GM23248 (cell line): Measurements from ENCODE around the gene ZNF738. TPM values are rescaled to one million over a fixed set of nuclear protein-coding genes. Genes with fewer than 3 reads are reported as not detected.
"Not testable (repeated sequence)": the region's sequence is repeated elsewhere in the genome, so short reads cannot be mapped to it uniquely, and the experiment has no call there.

Experiments used
- DNase-seq: peaks from one replicate; pipeline ENCODE4 v3.0.0-alpha.2; 2015
- H2AFZ ChIP-seq: fragments of 200-600 bp; sonication (generic); 2 replicates; pipeline ENCODE4 v1.6.1; 2016; ENCODE audit warnings: antibody characterized with exemption
- H3F3A ChIP-seq: fragments of 200-600 bp; sonication (generic); 2 replicates; pipeline ENCODE4 v1.6.1; 2016; ENCODE audit warnings: mild to moderate bottlenecking, antibody characterized with exemption, mixed run types; ENCODE audit not compliant: insufficient read depth
- H3K27ac ChIP-seq: fragments of 200-600 bp; sonication (generic); 2 replicates; pipeline ENCODE4 v1.5.1; 2016; ENCODE audit warnings: mild to moderate bottlenecking
- H3K27me3 ChIP-seq: fragments of 200-600 bp; sonication (generic); replicated peaks from 2 replicates; pipeline ENCODE4 v1.6.1; 2016; ENCODE audit warnings: mild to moderate bottlenecking; ENCODE audit not compliant: insufficient read depth
- H3K36me3 ChIP-seq: fragments of 200-600 bp; sonication (generic); 2 replicates; pipeline ENCODE4 v1.6.1; 2016; ENCODE audit warnings: low read depth, mild to moderate bottlenecking
- H3K4me1 ChIP-seq: fragments of 200-600 bp; sonication (generic); 2 replicates; pipeline ENCODE4 v1.6.1; 2016; ENCODE audit warnings: mild to moderate bottlenecking; ENCODE audit not compliant: insufficient read depth
- H3K4me2 ChIP-seq: fragments of 200-600 bp; sonication (generic); one replicate; pipeline ENCODE4 v1.6.1; 2016; ENCODE audit warnings: mild to moderate bottlenecking; ENCODE audit not compliant: unreplicated experiment
- H3K4me3 ChIP-seq: fragments of 200-600 bp; sonication (generic); 2 replicates; pipeline ENCODE4 v1.5.1; 2016; ENCODE audit warnings: mild to moderate bottlenecking
- H3K79me2 ChIP-seq: fragments of 200-600 bp; sonication (generic); 2 replicates; pipeline ENCODE4 v1.6.1; 2016; ENCODE audit warnings: mild to moderate bottlenecking; ENCODE audit not compliant: insufficient read depth
- H3K9ac ChIP-seq: fragments of 200-600 bp; sonication (generic); 2 replicates; pipeline ENCODE4 v1.6.1; 2016; ENCODE audit warnings: mild to moderate bottlenecking
- H3K9me2 ChIP-seq: fragments of 200-600 bp; sonication (generic); 2 replicates; pipeline ENCODE4 v1.6.1; 2016; ENCODE audit warnings: mixed run types, mild to moderate bottlenecking, moderate library complexity; ENCODE audit not compliant: insufficient read depth
- H3K9me3 ChIP-seq: fragments of 200-600 bp; sonication (generic); one replicate; pipeline ENCODE4 v1.6.1; 2017; ENCODE audit warnings: low read depth
- H4K20me1 ChIP-seq: fragments of 200-600 bp; sonication (generic); 2 replicates; pipeline ENCODE4 v1.6.0; 2016; ENCODE audit not compliant: insufficient read depth
- EZH2 ChIP-seq: fragments of 200-600 bp; sonication (generic); IDR thresholded peaks from 2 replicates; pipeline ENCODE4 v1.6.1; 2018; ENCODE audit warnings: antibody characterized with exemption, mild to moderate bottlenecking; ENCODE audit not compliant: insufficient read depth, poor library complexity, severe bottlenecking
- EZH2phosphoT487 ChIP-seq: fragments of 200-600 bp; sonication (generic); IDR thresholded peaks from 2 replicates; pipeline ENCODE4 v1.6.1; 2018; ENCODE audit warnings: antibody characterized with exemption, moderate library complexity, mild to moderate bottlenecking, low read depth; ENCODE audit not compliant: insufficient read depth
- WGBS, 2 experiments: methylation state at CpG; one replicate each; pipeline ENCODE4 v1.1.6; 2015 to 2017; ENCODE audit warnings: low lambda C conversion rate in 2 of 2, low coverage in 1 of 2; ENCODE audit errors: missing lambda C conversion rate in 2 of 2; 5-methylcytosine and 5-hydroxymethylcytosine counted together
- in situ Hi-C: fragments of 300-500 bp; cut with MboI; formaldehyde crosslinking; loops from 2 replicates; pipeline ENCODE4 v1.15.0; 2020
- polyA plus RNA-seq: library from polyadenylated mRNA; unstranded; fragments of >200 nt; fragmentation: Nextera tagmentation; extraction: Ambion mirVana; gene quantifications from 2 replicates; pipeline ENCODE4 v1.2.1, GENCODE V29; 2016
- total RNA-seq: library from RNA; depleted of rRNA; stranded (reverse); fragments of >200 nt; shearing (Covaris generic); gene quantifications from 2 replicates; pipeline ENCODE4 v1.2.3, GENCODE V29; 2014; rRNA removed

ZNF738 gene
- 6.7 and 10.6 TPM in 2 replicates for total RNA-seq
- 4.9 and 6.3 TPM in 2 replicates for polyA plus RNA-seq

GRCh38 chr19:21358768-21359451 is at the start of gene ZNF738:
TSS of gene ZNF738 (plus strand) at chr19:21359000. CDS start at chr19:21359141, 141 bp downstream.
- peaks cover 10% of the 10 kb centered on the region for H3K36me3 ChIP-seq
- H3K9me2 ChIP-seq = no peaks in the 10 kb centered on the region
- in situ Hi-C loops = no loop called here
- 0 out of 2 replicates have a peak, but pooled peaks cover 6% of the 10 kb centered on the region for H3F3A ChIP-seq
- no peaks in the 10 kb centered on the region for H3K4me1 ChIP-seq
- H3K9me3 ChIP-seq = no peaks in the 10 kb centered on the region
- no peak for TF ChIP-seq EZH2
- TF ChIP-seq EZH2phosphoT487 = no peak
- 2% methylated on average over 35 to 36 of the region's 36 CpGs for WGBS, 2 experiments
- DNase-seq = peak; percentile 98
- peak within 1 kb of the TSS; percentile 95 for H3K9ac ChIP-seq
- peak within 1 kb of the TSS; percentile 92 for H3K27ac ChIP-seq
- peak within 1 kb of the TSS; percentile 96 for H3K4me3 ChIP-seq
- H3K79me2 ChIP-seq = peaks cover 19% of the 10 kb centered on the region
- H2AFZ ChIP-seq = peak within 1 kb of the TSS; percentile 99
- H4K20me1 ChIP-seq = no peaks in the 10 kb centered on the region
- H3K4me2 ChIP-seq = peak within 1 kb of the TSS; percentile 93
- no peaks in the 10 kb centered on the region for H3K27me3 ChIP-seq

- H3K9me2 ChIP-seq, H3K27ac ChIP-seq, H3K9ac ChIP-seq, H3K4me2 ChIP-seq, DNase-seq, H3K9me3 ChIP-seq, H2AFZ ChIP-seq, H4K20me1 ChIP-seq, H3K4me3 ChIP-seq, H3F3A ChIP-seq, H3K4me1 ChIP-seq, H3K27me3 ChIP-seq, in situ Hi-C loops: not testable (repeated sequence)
- Histone ChIP-seq H3K36me3 (peaks cover 14% of the 10 kb centered on the region), H3K79me2 (peaks cover 95% of the 10 kb centered on the region)
- 100% methylated on average over 2 of the region's 2 CpGs for WGBS, 2 experiments
Observed at GRCh38 chr19:21312807-21313206, 46.0 kb upstream of the ZNF738 start.

- TF ChIP-seq EZH2phosphoT487 (no peak), EZH2 (no peak)
- Histone ChIP-seq H3K27ac (no peak overlapping the region), H3K36me3 (no peaks in the 10 kb centered on the region)
Observed at GRCh38 chr19:21314676-21315075, 44.1 kb upstream of the ZNF738 start.

GRCh38 chr19:21317821-21318220 is 41.0 kb upstream of the ZNF738 start:
- no peak overlapping the region for H3K4me2 ChIP-seq
- no peak overlapping the region for H2AFZ ChIP-seq
- WGBS, 2 experiments = 5 to 12% methylated on average over 1 of the region's 1 CpG
- H3K4me1 ChIP-seq = peaks cover 18% of the 10 kb centered on the region
- no peaks in the 10 kb centered on the region for H3K9me2 ChIP-seq
- DNase-seq = no peak
- H3K27me3 ChIP-seq = no peaks in the 10 kb centered on the region
- H3K36me3 ChIP-seq = no peaks in the 10 kb centered on the region
- no peak overlapping the region for H3K27ac ChIP-seq
- H3K9ac ChIP-seq = no peak overlapping the region
- H3K79me2 ChIP-seq = peaks cover 97% of the 10 kb centered on the region
- in situ Hi-C loops = no loop called here
- H4K20me1 ChIP-seq = peaks cover 4% of the 10 kb centered on the region; the same call in 1 of the 2 replicates
- H3K9me3 ChIP-seq = no peaks in the 10 kb centered on the region
- H3F3A ChIP-seq = peaks cover 22% of the 10 kb centered on the region
- no peak for TF ChIP-seq EZH2phosphoT487
- no peak for TF ChIP-seq EZH2
- no peak overlapping the region for H3K4me3 ChIP-seq

More at GRCh38 chr19:21314676-21315075, 44.1 kb upstream of the ZNF738 start:
- in situ Hi-C loops = no loop called here
- peak; percentile 39 for DNase-seq
- Histone ChIP-seq H4K20me1 (peaks cover 4% of the 10 kb centered on the region; the same call in 1 of the 2 replicates), H3K4me2 (no peak overlapping the region), H3K9me2 (no peaks in the 10 kb centered on the region), H2AFZ (no peak overlapping the region), H3F3A (peaks cover 10% of the 10 kb centered on the region; the same call in 1 of the 2 replicates), H3K79me2 (peaks cover 98% of the 10 kb centered on the region), H3K27me3 (no peaks in the 10 kb centered on the region), H3K9ac (no peak overlapping the region), H3K4me1 (no peaks in the 10 kb centered on the region), H3K4me3 (no peak overlapping the region), H3K9me3 (no peaks in the 10 kb centered on the region)
- 25 to 27% methylated on average over 1 of the region's 1 CpG for WGBS, 2 experiments
